ENCODE measurements around the gene FBXW4. TPM values are rescaled to one million over a fixed set of nuclear protein-coding genes. Genes with fewer than 3 reads are reported as not detected.

Gene FBXW4
- total RNA-seq, 1 donor = 78.9 TPM

GRCh38 chr10:101624526-101625102 is 70.4 kb downstream of the FBXW4 start:
- Histone ChIP-seq H3K27me3 (ENCODE audit: insufficient read depth, low read length) (no peaks in the 10 kb centered on the region), H3K4me3 (ENCODE audit: low read length) (no peak overlapping the region), H3K9me3 (ENCODE audit: low read depth, low read length) (no peaks in the 10 kb centered on the region), H3K4me1 (ENCODE audit: insufficient read depth, low read length) (peaks cover 6% of the 10 kb centered on the region)

- H3K27me3 ChIP-seq (ENCODE audit: insufficient read depth, low read length) = no peaks in the 10 kb centered on the region
- H3K4me3 ChIP-seq (ENCODE audit: low read length) = no peak overlapping the region
- peaks cover 12% of the 10 kb centered on the region for H3K4me1 ChIP-seq (ENCODE audit: insufficient read depth, low read length)
- no peaks in the 10 kb centered on the region for H3K9me3 ChIP-seq (ENCODE audit: low read depth, low read length)
These were observed 71.4 kb downstream of the FBXW4 start for GRCh38 chr10:101623528-101623927.

- Histone ChIP-seq H3K4me3 (ENCODE audit: low read length) (no peak overlapping the region), H3K4me1 (ENCODE audit: insufficient read depth, low read length) (peaks cover 27% of the 10 kb centered on the region), H3K9me3 (ENCODE audit: low read depth, low read length) (no peaks in the 10 kb centered on the region), H3K27me3 (ENCODE audit: insufficient read depth, low read length) (no peaks in the 10 kb centered on the region)
These were observed 75.0 kb downstream of the FBXW4 start for GRCh38 chr10:101619983-101620382.

GRCh38 chr10:101618871-101619270 is 76.1 kb downstream of the FBXW4 start:
- peaks cover 21% of the 10 kb centered on the region for H3K4me1 ChIP-seq (ENCODE audit: insufficient read depth, low read length)
- H3K9me3 ChIP-seq (ENCODE audit: low read depth, low read length) = no peaks in the 10 kb centered on the region
- no peaks in the 10 kb centered on the region for H3K27me3 ChIP-seq (ENCODE audit: insufficient read depth, low read length)
- no peak overlapping the region for H3K4me3 ChIP-seq (ENCODE audit: low read length)

GRCh38 chr10:101617824-101618568 is 77.0 kb downstream of the FBXW4 start:
- H3K27me3 ChIP-seq (ENCODE audit: insufficient read depth, low read length) = no peaks in the 10 kb centered on the region
- H3K4me3 ChIP-seq (ENCODE audit: low read length) = no peak overlapping the region
- peaks cover 21% of the 10 kb centered on the region for H3K4me1 ChIP-seq (ENCODE audit: insufficient read depth, low read length)
- H3K9me3 ChIP-seq (ENCODE audit: low read depth, low read length) = no peaks in the 10 kb centered on the region

GRCh38 chr10:101617102-101617823 is 77.7 kb downstream of the FBXW4 start:
- no peaks in the 10 kb centered on the region for H3K27me3 ChIP-seq (ENCODE audit: insufficient read depth, low read length)
- H3K4me1 ChIP-seq (ENCODE audit: insufficient read depth, low read length) = peaks cover 21% of the 10 kb centered on the region
- H3K4me3 ChIP-seq (ENCODE audit: low read length) = no peak overlapping the region
- no peaks in the 10 kb centered on the region for H3K9me3 ChIP-seq (ENCODE audit: low read depth, low read length)

- Histone ChIP-seq H3K9me3 (ENCODE audit: low read depth, low read length) (no peaks in the 10 kb centered on the region), H3K4me3 (ENCODE audit: low read length) (no peak overlapping the region), H3K27me3 (ENCODE audit: insufficient read depth, low read length) (no peaks in the 10 kb centered on the region), H3K4me1 (ENCODE audit: insufficient read depth, low read length) (peaks cover 21% of the 10 kb centered on the region)
These were observed 78.4 kb downstream of the FBXW4 start for GRCh38 chr10:101616415-101617101.

- Histone ChIP-seq H3K4me1 (ENCODE audit: insufficient read depth, low read length) (peaks cover 21% of the 10 kb centered on the region), H3K27me3 (ENCODE audit: insufficient read depth, low read length) (no peaks in the 10 kb centered on the region), H3K9me3 (ENCODE audit: low read depth, low read length) (no peaks in the 10 kb centered on the region), H3K4me3 (ENCODE audit: low read length) (no peak overlapping the region)
These were observed 79.3 kb downstream of the FBXW4 start for GRCh38 chr10:101615525-101616116.

GRCh38 chr10:101614663-101615524 is 80.1 kb downstream of the FBXW4 start:
- Histone ChIP-seq H3K4me1 (ENCODE audit: insufficient read depth, low read length) (peaks cover 21% of the 10 kb centered on the region), H3K4me3 (ENCODE audit: low read length) (no peak overlapping the region), H3K27me3 (ENCODE audit: insufficient read depth, low read length) (no peaks in the 10 kb centered on the region), H3K9me3 (ENCODE audit: low read depth, low read length) (no peaks in the 10 kb centered on the region)

GRCh38 chr10:101613646-101614045 is 81.3 kb downstream of the FBXW4 start:
- H3K4me3 ChIP-seq (ENCODE audit: low read length) = no peak overlapping the region
- no peaks in the 10 kb centered on the region for H3K9me3 ChIP-seq (ENCODE audit: low read depth, low read length)
- H3K27me3 ChIP-seq (ENCODE audit: insufficient read depth, low read length) = no peaks in the 10 kb centered on the region
- H3K4me1 ChIP-seq (ENCODE audit: insufficient read depth, low read length) = peaks cover 16% of the 10 kb centered on the region

GRCh38 chr10:101612872-101613271 is 82.1 kb downstream of the FBXW4 start:
- Histone ChIP-seq H3K27me3 (ENCODE audit: insufficient read depth, low read length) (no peaks in the 10 kb centered on the region), H3K4me3 (ENCODE audit: low read length) (no peak overlapping the region), H3K9me3 (ENCODE audit: low read depth, low read length) (no peaks in the 10 kb centered on the region), H3K4me1 (ENCODE audit: insufficient read depth, low read length) (peaks cover 8% of the 10 kb centered on the region)

GRCh38 chr10:101612086-101612485 is 82.9 kb downstream of the FBXW4 start:
- Histone ChIP-seq H3K4me1 (ENCODE audit: insufficient read depth, low read length) (peaks cover under 1% of the 10 kb centered on the region), H3K9me3 (ENCODE audit: low read depth, low read length) (no peaks in the 10 kb centered on the region), H3K27me3 (ENCODE audit: insufficient read depth, low read length) (no peaks in the 10 kb centered on the region), H3K4me3 (ENCODE audit: low read length) (no peak overlapping the region)

GRCh38 chr10:101611096-101611905 is 83.7 kb downstream of the FBXW4 start:
- no peaks in the 10 kb centered on the region for H3K27me3 ChIP-seq (ENCODE audit: insufficient read depth, low read length)
- no peaks in the 10 kb centered on the region for H3K4me1 ChIP-seq (ENCODE audit: insufficient read depth, low read length)
- no peaks in the 10 kb centered on the region for H3K9me3 ChIP-seq (ENCODE audit: low read depth, low read length)
- H3K4me3 ChIP-seq (ENCODE audit: low read length) = no peak overlapping the region

Data from mononuclear cell (primary cell).